Measurements from ENCODE around the gene CBX5.
A peak's percentile ranks its signal among the peaks of the same experiment; 100 is the strongest.
"Not testable (repeated sequence)": the region's sequence is repeated elsewhere in the genome, so short reads cannot be mapped to it uniquely, and the experiment has no call there.

Gene CBX5

GRCh38 chr12:54210400-54210790 lies 69.5 kb downstream of the CBX5 start:
- H3K4me3 ChIP-seq (ENCODE audit: low read length), result no peak overlapping the region

GRCh38 chr12:54208591-54208990 lies 71.3 kb downstream of the CBX5 start:
- DNase-seq (ENCODE audit: low read depth, low spot score), result no peak

More at GRCh38 chr12:54210400-54210790, 69.5 kb downstream of the CBX5 start:
- no peak for DNase-seq (ENCODE audit: low read depth, low spot score)

GRCh38 chr12:54207539-54208294 lies 72.2 kb downstream of the CBX5 start:
- peak; percentile 42 for DNase-seq (ENCODE audit: low read depth, low spot score)
- H3K4me3 ChIP-seq (ENCODE audit: low read length), result no peak overlapping the region

More at GRCh38 chr12:54208591-54208990, 71.3 kb downstream of the CBX5 start:
- H3K4me3 ChIP-seq (ENCODE audit: low read length), result no peak overlapping the region

GRCh38 chr12:54206791-54207190 lies 73.1 kb downstream of the CBX5 start:
- no peak for DNase-seq (ENCODE audit: low read depth, low spot score)

DNA sequence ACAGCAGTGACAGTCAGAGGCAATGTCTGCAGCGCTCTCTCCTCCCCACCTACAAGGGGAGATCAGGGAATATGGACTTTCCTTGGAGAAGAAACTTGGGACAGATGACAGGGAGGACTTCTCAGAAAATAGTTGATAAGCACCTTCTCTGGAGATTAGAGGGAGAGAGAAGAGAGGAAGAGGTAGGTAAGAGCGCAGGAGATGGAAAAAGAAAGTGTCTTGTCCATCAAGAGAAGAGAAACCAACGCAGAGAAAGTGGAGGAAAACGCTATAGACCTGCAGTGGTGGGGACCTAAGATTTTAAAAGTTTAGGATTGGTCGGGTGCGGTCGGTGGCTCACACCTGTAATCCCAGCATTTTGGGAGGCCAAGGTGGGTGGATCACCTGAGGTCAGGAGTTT lies 75.6 kb downstream of the CBX5 start:
- no peak for DNase-seq (ENCODE audit: low read depth, low spot score)
- no peak overlapping the region for H3K4me3 ChIP-seq (ENCODE audit: low read length)

More at GRCh38 chr12:54206791-54207190, 73.1 kb downstream of the CBX5 start:
- H3K4me3 ChIP-seq (ENCODE audit: low read length), result no peak overlapping the region

- H3K4me3 ChIP-seq (ENCODE audit: low read length), result no peak overlapping the region
- peak; percentile 49 for DNase-seq (ENCODE audit: low read depth, low spot score)
These were observed 78.7 kb downstream of the CBX5 start for GRCh38 chr12:54201001-54201794.

GRCh38 chr12:54200412-54200811 lies 79.5 kb downstream of the CBX5 start:
- H3K4me3 ChIP-seq (ENCODE audit: low read length), result no peak overlapping the region
- no peak for DNase-seq (ENCODE audit: low read depth, low spot score)

DNA sequence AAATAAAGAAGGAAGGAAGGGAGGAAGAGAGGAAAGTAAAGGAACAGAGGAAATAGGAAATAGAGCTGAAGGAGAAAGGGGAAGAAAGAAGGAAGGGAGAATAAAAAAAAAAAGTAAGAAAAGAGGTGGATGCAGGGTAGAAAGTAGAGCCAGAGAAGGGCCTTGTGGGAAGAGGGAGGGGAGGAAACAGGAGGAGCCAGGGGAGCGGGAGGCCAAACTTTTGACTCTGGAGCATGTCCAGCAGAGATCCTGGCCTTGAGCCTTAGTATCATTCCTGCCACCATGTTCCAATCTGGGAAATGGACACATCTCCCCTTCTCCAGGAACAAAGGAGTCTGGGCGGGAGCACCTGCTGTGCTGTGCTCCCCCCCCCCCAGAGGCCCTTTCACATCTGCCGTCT lies 80.0 kb downstream of the CBX5 start:
- no peak overlapping the region for H3K4me3 ChIP-seq (ENCODE audit: low read length)
- DNase-seq (ENCODE audit: low read depth, low spot score), result no peak

- DNase-seq (ENCODE audit: low read depth, low spot score), result no peak
- no peak overlapping the region for H3K4me3 ChIP-seq (ENCODE audit: low read length)
These were observed 80.9 kb downstream of the CBX5 start for GRCh38 chr12:54199034-54199433.

DNA sequence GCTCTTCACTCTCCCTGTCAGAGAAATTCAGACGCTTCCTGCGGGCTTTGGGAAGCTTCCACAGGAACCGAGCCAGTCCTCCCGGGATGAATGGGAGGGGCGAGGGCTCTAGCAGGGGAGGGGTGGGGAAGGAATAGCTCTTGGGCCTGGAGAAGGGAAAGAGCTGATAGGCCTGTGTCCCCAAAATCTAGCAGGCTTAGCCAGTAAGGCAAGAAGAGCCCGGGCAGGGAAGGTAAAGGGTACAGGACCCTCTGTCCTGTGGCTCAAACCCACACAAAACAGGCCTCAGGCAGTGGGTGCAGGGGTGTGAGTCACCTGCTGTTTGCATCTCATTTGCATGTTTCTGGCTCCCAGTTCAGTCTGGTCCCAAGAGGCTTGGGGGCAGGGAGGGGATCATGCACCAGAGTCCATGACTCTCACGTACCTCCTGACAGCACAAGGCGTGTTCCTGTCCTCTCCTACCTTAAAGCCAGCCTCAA lies 82.5 kb downstream of the CBX5 start:
- DNase-seq (ENCODE audit: low read depth, low spot score), result no peak
- no peak overlapping the region for H3K4me3 ChIP-seq (ENCODE audit: low read length)

GRCh38 chr12:54197010-54197409 lies 82.9 kb downstream of the CBX5 start:
- DNase-seq (ENCODE audit: low read depth, low spot score), result no peak
- no peak overlapping the region for H3K4me3 ChIP-seq (ENCODE audit: low read length)

- no peak for DNase-seq (ENCODE audit: low read depth, low spot score)
These were observed 83.5 kb downstream of the CBX5 start for GRCh38 chr12:54196396-54196795.

DNA sequence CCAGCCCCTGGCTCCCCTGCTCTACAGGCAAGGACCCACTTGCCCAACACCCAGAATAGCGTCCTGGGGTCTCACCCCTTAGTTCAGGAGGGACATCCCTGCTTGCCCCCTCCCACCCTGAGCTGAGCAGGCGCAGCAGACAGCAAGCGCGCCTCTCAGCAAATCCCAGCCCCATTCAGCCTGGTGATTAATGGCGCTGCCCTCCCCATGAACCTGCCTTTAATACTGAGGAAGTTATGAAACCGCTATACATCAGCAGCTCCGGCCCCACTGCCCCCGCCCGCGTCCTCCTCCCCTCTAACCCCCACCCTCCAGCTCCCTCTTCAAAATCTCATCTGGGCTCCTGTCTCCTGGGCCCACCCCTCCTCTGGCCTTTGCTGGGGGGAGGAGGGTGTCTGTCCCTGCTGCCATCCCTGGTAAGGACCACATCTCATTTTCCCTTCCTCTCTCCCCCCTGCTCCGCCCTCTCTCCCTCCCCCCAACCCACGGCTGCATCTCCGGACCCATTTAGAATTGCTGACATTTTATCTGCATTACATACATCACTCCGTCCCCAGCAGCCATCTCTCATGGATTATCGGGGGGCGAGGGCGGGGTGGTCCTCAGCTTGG lies 84.1 kb downstream of the CBX5 start:
- H3K4me3 ChIP-seq (ENCODE audit: low read length), result no peak overlapping the region
- no peak for DNase-seq (ENCODE audit: low read depth, low spot score)

More at GRCh38 chr12:54196396-54196795, 83.5 kb downstream of the CBX5 start:
- H3K4me3 ChIP-seq (ENCODE audit: low read length), result no peak overlapping the region

DNA sequence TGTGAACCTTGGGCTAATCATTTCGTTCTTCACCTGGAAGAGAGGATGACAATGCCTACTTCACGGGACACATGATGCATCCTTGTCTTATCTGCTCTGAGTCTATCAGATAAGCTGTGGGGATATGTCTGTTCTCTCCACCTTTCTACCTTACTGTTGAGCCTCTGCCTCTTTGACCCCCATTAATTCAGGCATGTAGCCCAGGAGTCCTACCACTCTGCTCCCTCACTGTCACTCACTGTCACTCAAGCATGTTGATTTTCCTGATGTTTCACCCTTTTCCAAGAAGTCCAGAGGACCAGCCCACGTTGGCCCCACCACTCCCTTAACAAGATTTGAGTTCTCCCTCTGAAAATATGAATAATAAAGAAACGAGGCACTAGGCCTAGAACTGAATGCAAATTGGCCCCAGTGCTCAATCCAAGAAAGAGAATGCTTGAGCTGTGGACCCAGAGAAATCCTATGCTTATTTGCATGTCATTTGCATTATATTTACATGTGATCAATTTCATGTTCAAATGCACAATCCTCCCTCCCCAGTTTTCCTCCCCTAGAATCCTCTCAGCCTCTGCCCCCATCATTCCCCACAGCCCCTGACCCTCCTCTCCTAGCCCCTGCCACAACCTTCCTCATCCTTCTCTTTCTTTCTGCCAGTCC lies 84.7 kb downstream of the CBX5 start:
- DNase-seq (ENCODE audit: low read depth, low spot score), result no peak
- no peak overlapping the region for H3K4me3 ChIP-seq (ENCODE audit: low read length)

DNA sequence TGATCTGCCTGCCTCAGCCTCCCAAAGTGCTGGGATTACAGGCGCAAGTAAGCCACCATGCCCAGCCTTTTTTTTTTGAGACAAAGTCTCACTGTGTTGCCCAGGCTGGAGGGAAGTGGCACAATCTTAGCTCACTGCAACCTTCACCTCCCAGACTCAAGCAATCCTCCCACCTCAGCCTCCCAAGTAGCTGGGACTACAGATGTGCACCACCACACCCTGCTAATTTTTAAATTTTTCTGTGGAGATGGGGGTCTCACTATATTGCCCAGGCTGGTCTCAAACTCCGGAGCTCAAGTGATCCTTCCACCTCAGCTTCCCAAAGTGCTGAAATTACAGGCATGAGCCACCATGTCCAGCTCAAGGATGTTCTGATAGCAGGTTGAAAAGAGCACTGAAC lies 85.3 kb downstream of the CBX5 start:
- not testable (repeated sequence) for DNase-seq (ENCODE audit: low read depth, low spot score); H3K4me3 ChIP-seq (ENCODE audit: low read length)

- no peak for DNase-seq (ENCODE audit: low read depth, low spot score)
These were observed 86.5 kb downstream of the CBX5 start for GRCh38 chr12:54193434-54193833.

DNA sequence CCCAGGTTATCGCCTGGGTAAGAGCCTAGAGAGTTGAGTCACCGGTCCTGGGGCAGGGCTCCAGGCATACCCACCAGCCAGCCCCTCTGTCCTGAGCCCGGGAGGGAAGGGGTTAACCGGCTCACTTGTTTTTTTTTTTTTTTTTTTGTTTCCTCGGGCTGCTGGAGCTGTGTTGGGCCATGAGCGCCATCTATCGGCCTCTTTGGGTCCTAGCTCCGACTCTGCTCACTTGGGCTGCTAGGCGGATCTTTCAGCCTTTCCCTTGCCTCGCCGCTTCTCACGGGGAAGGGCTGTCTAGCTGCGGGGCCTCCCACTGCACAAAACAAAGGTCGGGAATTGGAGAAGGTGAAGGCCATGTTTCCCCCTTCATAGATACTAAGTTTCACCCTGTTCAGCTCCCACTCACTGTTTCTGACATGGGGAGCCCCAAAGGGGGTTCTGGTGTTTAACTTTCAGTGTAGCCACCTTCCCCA lies 88.3 kb downstream of the CBX5 start:
- peak; percentile 86 for DNase-seq (ENCODE audit: low read depth, low spot score)
- no peak overlapping the region for H3K4me3 ChIP-seq (ENCODE audit: low read length)

More at GRCh38 chr12:54193434-54193833, 86.5 kb downstream of the CBX5 start:
- no peak overlapping the region for H3K4me3 ChIP-seq (ENCODE audit: low read length)

DNA sequence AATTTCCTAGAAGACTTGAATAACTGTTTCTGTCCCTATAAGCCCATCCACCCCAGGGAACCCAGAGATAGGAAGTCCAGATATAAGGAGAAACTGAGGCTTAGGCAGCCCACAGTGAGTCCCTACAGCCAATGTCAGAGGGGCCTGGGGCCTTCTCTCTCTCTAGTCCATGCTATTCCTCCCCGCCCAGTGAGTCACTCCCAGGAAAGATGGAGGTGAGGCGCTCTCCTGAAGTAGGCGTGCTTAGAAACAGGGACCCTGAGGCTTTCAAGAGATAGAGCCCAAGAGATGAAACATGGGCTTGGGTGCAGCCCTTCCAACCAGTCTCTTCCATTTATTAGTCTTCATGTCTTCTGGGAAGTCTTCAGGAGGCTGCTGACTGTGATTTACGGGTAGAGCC lies 88.8 kb downstream of the CBX5 start:
- no peak for DNase-seq (ENCODE audit: low read depth, low spot score)

DNA sequence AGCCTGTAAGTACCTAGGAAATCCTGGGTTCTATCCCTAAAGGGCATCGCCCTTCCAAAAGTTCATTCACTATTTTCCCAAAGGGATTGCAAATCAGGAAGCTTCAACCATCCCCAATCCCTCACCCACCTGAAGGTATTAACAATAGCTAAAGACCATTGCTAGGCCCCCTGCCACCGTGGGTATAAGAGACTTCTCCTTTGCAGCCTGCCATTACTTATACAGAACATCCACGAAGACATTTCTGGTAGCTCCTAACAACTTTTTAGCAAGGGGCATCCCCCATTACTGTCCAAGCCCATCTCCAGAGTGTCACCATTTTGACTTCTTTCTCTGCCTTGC lies 90.8 kb downstream of the CBX5 start:
- H3K4me3 ChIP-seq (ENCODE audit: low read length), result peak overlapping the region; percentile 59
- DNase-seq (ENCODE audit: low read depth, low spot score), result no peak

More for the DNA sequence above, 88.8 kb downstream of the CBX5 start:
- H3K4me3 ChIP-seq (ENCODE audit: low read length), result no peak overlapping the region

All from Jurkat, Clone E6-1 (cell line).